NCI-H82 treated with DMSO at 0.1 percent for 48 hours (cell line): ENCODE measurements around the gene SETD5.
"Not testable (repeated sequence)": the region's sequence is repeated elsewhere in the genome, so short reads cannot be mapped to it uniquely, and the experiment has no call there.

Source experiments
- DNase-seq: peaks from one replicate; lab custom pipeline; 2025; ENCODE audit not compliant: unreplicated experiment; lab: John Stamatoyannopoulos, UW

SETD5 gene

GRCh38 chr3:9455596-9456131 is 58.2 kb downstream of the SETD5 start:
- DNase-seq = no peak

GRCh38 chr3:9467451-9467850 is 70.0 kb downstream of the SETD5 start:
- no peak for DNase-seq

DNA sequence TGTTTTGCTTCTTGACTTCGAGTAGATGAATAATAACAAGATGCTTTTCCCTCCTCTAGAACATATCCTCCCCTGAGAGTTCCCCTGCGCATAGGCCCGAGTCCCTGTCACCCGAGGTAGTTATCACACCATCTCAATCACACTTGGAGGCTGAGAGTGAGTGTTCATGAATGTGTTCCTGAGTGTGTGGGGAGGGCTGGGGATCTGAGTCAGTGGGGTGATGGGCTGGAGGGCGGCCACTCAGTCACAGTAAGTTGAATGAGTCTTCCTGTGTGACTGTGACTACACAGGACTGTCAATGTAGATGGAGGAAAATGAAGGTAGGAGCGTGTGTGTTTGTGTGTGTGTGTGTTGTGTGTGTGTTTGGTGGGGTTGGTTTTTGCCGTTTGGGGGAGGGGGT is 71.0 kb downstream of the SETD5 start:
- no peak for DNase-seq

- DNase-seq = no peak
Observed at GRCh38 chr3:9469986-9470385, 72.6 kb downstream of the SETD5 start.

- no peak for DNase-seq
Observed at GRCh38 chr3:9473496-9474065, 76.2 kb downstream of the SETD5 start.

- no peak for DNase-seq
Observed at GRCh38 chr3:9474482-9474881, 77.1 kb downstream of the SETD5 start.

- no peak for DNase-seq
Observed at GRCh38 chr3:9476935-9477334, 79.5 kb downstream of the SETD5 start.

GRCh38 chr3:9480265-9480664 is 82.8 kb downstream of the SETD5 start:
- no peak for DNase-seq

- DNase-seq = no peak
Observed at GRCh38 chr3:9485248-9485647, 87.8 kb downstream of the SETD5 start.

DNA sequence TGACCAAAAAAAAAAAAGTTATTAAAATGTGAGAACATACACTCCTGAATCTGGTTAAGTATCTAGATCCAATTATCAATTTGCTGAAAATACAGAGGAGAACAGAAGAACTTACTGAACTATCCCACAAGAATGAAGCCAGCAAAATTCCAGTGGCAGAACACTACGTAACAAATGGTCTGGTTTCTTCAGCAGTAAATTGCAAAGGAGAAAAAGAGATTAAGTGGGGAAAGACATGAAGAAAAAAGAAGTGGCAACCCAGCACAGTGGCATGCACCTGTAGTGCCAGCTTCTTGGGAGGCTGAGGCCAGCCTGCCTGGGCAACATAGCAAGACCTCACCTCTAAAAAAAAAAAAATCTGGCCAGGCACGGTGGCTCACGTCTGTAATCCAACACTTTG is 94.1 kb downstream of the SETD5 start:
- DNase-seq = no peak

GRCh38 chr3:9494036-9494435 is 96.6 kb downstream of the SETD5 start:
- DNase-seq = not testable (repeated sequence)

DNA sequence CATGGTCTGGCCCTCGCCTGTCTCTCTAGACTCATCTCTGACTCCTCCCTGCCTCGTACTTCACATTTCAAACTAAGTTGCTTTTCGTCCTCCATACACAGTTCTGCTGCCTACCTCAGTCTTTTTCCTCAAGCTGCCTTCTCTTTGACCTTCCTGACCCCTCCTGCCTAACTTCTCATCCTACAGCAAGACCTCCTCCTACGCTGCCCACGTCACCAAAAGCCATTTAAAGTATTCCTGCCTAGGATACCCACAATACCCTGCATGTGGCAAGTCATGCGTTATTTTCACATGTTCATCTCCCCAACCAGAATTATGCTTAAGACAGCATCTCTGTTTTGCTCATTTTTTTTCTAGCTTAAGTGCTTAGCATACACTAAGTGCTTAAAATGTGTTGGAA is 99.5 kb downstream of the SETD5 start:
- DNase-seq = no peak

DNA sequence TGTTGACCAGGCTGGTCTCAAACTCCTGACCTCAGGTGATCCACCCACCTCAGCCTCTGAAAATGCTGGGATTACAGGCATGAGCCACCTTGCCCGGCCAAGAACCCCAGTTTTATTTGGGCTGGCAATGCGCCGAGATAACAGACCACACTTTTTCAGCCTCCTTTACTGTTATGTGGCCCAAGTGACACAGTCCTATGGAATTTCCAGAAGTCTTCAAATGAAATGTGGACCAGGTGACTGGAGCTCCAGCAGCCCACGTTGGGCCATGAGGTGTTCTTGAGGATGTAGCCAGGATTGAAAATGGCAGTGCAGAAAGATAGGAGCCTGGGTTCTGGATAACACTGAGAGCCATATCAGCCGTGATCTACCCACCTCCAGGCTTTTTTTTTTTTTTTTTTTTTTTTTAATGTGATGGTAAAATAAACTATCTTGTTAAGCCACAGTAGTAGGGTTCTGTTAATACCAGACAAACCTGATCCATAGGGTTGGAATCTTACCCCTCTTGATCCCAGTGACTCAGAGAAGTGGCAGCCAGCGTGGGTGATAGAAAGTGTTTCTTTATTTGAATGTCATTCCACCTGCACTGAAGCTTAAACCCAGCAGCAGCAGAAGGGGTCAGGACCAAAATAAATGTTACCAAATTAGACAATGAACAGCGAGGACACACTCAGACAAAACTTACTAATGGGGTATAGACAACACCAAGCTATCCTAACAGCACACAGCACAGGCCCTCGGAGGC is 100.6 kb downstream of the SETD5 start:
- no peak for DNase-seq

DNA sequence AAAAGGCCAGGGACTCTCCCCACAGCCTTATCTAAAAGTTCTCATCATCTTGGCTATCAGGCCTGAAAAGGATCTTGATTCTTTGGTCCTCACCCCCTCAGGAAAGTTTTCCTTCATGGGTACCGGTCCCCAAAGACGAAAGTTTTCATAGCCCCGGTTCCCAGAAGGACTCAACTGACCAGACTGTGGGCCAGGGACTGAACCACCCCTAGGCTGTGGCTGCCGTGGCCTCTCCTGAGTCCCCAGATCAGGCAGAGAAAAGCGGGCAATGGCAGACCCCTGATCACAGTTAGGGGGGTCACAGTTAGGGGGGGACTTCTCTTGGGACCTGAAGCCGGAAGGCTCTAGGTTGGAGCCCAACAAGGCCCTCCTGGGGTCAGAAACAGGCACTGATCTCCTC is 101.4 kb downstream of the SETD5 start:
- DNase-seq = no peak

GRCh38 chr3:9499455-9500107 is 102.2 kb downstream of the SETD5 start:
- no peak for DNase-seq

DNA sequence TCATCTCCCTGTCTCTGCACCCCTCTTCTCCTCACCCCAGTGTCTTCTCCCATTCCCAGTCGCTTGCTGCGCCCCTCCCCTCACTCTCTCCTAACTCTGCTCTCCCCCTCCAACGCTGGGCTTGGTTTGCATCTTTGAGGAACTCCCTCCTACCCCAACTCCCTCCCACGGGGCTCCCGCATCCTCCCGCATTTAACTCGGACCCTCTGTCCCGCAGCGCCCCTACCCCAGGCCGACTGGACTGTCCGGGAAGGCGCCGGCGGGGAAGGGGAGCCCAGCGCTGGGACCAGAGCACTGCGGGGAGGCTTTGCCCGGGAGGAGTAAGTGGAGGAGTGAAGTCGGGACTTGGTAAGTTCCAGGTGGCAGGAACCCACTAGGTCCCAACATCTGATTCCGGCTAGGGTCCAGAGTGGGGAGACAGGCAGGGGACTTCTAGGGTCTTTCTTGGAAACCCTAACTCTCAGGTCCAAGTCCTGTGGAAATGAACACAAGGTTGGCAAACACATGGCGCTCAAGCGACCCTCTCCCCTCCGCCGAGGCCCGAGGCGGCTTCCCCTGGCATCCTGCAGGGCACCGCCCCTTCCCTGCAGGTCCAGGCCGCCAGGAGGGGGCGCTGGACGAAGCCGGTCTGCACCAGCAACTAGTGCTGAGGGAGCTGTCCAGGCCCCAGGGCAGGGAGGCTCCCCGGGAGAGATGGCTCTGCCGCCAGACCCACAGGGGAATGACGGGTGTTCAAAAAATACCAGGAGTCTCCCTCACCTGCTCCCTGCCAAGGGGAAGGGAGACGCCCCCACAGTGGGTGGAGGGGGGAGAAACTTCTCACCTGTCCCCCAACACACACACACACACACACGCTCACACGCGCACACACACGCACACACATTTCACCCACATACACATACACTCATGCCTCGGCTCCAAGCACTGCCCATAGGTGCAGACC is 103.0 kb downstream of the SETD5 start:
- DNase-seq = no peak

DNA sequence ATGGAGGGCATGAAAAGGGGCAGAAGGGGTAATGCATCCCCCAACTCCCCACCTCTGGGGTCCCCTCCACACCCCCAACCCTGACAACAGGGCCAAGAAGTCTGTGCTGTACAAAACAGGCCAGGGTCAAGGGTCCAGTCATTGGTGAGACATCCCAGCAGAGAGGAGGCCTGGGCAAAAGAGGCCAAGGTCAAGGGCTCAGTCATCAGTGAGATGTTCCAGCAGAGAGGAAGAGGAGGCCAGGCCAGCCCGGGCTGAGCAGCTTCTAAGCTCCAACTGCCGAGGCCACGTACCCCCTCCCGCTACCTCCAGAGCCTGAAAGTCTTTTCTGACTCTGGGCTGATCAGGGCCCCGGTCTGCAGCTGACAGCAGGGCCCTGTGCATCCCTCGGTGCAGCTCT is 103.8 kb downstream of the SETD5 start:
- DNase-seq = no peak

DNA sequence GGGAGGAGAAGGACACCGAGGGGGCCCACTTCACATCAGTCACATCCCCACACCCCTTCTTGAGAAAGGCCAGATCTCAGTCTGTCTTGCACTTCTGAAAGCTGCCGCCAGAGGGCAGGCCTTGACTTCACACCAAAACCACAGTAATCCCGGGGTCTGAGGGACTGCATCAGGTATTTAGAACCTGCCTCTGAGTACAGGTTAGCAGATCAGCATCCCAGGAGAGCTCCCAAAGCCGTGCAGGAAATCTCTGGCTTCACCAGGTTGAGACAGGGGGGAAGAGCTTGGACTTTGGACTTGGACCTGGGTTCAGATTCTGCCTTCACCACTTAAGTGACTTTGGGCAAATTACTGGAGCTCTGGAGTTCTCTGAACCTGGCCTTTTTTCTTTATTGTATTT is 105.9 kb downstream of the SETD5 start:
- DNase-seq = peak; percentile 14

- DNase-seq = no peak
Observed at GRCh38 chr3:9507586-9508578, 110.5 kb downstream of the SETD5 start.

- DNase-seq = no peak
Observed at GRCh38 chr3:9508781-9509180, 111.4 kb downstream of the SETD5 start.
